ENCODE results near the gene CRADD.

DNA sequence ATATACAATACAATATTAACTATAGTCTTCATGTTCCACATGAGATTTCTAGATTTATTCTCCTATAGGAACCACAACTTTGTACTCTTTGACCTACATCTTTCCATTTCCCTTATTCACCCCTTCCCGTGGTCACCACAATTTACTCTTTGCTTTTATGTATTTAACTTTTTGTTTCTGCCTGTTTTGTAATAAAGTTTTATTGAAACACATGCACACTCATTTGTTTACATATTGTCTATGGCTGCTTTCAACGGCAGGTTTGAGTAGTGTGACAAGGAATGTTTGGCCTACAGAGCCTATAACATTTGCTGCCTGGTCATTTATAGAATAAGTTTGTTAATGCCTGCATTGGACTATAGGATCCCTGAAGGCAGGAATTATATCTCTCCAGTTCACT lies 231.1 kb downstream of the CRADD start:
- TF ChIP-seq CTCF (IDR thresholded peaks at IDR 0.05): no peak
- TF ChIP-seq POLR2A (IDR thresholded peaks at IDR 0.05): no peak
- no peak for TF ChIP-seq POLR2AphosphoS5 (IDR thresholded peaks at IDR 0.05)
